Measurements from ENCODE around the gene SNED1.

The SNED1 gene

GRCh38 chr2:241067501-241068135, 69.2 kb downstream of the SNED1 start:
- DNase-seq (ENCODE audit: low read depth in 3 of 3) = no peak

DNA sequence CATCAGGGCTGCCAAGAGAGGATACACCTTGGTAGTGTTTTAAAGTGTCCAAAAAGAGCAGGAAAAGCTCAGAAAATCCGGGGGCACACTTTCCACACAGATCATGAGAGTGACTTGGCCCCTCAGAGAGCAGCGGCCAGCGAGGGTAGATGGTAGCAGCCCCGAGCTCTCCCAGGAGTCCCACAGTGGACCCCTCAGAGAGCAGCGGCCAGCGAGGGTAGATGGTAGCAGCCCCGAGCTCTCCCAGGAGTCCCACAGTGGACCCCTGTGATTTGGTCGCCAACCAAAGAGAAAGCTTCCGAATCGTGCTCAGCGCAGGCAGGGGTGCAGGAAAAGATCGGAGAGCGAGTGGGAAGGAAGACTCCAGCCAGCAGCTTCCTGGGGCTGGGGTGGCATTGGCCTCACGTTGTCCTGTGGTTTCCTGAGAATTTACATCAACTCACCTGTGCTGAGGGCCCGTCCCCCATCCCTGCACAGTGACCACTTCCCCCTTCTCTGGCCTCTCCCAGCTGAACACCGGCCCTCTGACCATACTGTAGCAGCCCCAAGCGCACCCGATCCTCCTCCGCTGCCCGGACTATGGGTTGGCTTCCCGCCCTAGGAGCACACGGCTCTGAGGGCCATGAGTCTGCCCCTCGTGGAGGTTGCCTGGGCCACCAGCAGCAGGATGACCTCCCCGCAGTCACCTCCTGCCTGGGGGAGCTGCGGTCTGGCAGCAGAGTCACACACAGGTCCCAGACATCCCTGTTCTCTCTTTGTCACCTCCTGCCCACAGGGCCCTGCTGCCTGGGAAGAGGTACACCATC, 69.9 kb downstream of the SNED1 start:
- DNase-seq (ENCODE audit: low read depth in 3 of 3) = no peak

DNA sequence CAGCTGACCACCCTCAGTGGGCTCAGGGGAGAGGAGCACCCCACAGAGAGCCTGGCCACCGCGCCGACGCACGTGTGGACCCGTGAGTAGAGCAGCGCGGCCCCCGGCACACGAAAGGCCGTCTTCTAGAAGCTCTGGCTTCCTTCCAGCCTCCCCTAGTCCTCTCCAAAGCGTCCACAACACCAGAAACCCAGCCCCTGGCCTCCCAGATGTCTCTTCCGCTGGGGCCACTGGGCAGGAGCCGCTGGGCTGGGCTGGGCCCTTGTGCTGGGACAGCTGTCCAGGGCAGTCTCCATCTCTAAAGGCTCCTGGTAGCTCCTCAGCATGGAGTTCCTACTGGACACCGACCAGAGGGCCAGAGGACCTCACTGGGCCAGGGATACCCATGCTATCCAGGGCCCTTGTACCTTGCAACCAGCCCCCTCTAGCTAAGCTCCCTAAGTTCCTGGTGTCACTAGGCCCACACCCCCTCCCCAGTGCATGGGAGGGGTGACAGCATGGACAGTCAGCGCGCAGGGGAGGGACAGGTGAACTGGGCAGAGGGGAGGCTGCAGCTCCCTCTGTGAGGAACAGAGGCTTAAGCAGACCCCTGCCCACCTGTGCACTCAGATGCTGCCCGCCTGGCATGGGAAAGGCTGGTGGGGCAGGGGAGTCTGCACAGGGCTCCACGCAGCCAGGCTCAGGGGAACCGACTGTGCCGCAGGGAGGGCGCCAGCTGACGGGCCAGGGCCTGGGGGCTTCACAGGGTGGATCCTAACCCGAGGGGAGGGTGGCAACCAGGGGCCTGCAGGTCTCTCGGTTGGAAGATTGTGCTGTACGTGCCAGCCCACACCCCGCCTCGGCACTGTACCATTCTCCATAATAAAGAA, 70.8 kb downstream of the SNED1 start:
- no peak for DNase-seq (ENCODE audit: low read depth in 3 of 3)

DNA sequence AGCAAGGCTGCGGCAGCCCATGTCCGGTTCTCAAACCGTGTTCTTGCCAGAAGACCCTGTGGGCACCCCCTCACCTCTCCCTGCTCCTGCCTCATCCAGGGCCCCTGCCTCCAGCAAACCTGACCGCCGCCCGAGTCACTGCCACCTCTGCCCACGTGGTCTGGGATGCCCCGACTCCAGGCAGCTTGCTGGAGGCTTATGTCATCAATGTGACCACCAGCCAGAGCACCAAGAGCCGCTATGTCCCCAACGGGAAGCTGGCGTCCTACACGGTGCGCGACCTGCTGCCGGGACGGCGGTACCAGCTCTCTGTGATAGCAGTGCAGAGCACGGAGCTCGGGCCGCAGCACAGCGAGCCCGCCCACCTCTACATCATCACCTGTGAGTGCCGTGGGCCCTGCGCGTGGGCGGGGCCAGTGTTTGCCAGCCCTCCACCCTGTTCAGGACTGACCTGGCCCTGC, 71.4 kb downstream of the SNED1 start:
- DNase-seq (ENCODE audit: low read depth in 3 of 3) = no peak

GRCh38 chr2:241070361-241070760, 71.9 kb downstream of the SNED1 start:
- DNase-seq (ENCODE audit: low read depth in 3 of 3) = no peak

DNA sequence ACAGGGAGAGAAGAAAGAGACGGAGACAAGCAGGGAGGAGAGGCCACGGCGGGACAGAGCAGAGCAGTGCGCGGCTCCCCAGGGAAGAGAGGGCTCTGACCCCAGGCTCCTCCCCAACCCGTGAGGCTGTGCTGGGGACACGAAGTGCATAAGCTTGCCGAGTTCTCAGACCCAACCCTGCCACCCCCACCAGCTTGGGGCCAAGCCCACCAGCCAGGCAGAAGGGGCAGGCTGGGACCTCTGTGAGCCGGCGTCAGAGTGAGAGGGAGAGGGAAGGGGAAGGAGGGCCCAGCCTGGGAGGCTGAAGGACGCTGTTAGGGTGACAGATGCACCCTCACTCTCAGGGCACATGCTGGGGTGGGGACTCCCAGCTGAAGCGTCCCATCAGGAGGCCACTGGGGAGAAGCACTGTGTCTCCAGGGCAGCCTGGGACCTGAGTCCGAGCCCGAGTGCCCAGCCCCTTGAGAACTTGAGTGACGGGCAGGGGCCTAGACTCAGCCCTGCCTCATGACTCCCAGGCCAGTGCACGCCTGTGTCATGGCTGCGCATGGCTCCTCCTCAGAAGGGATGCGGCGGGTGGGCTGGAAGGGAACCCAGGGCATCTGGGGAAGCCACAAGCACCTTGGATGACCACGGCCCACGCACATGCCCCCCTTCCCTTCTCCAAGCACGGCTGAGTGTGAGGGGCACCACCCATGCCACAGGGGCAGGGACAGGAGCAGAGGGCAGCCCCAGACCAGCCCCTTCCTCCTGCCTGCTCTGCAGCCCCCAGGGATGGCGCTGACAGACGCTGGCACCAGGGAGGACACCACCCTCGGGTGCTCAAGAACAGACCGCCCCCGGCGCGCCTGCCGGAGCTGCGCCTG, 72.6 kb downstream of the SNED1 start:
- no peak for DNase-seq (ENCODE audit: low read depth in 3 of 3)

DNA sequence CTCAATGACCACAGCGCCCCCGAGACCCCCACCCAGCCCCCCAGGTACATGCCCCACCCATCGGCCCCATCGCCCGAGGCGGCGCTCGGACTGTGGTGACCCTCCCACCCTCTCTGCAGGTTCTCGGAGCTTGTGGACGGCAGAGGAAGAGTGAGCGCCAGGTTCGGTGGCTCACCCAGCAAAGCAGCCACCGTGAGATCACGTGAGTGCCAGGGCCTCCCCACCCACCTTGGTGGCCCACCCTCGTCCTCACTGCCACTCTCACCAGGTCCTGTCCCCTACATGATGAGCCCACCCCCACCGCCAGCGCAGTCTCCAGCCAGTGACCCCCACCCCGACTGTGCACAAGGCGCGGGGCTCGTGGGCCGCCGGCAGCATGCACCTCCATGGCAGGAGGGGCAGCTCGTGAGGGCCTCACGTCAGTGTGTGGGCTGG, 73.3 kb downstream of the SNED1 start:
- no peak for DNase-seq (ENCODE audit: low read depth in 3 of 3)

- no peak for DNase-seq (ENCODE audit: low read depth in 3 of 3)
These were observed 73.7 kb downstream of the SNED1 start for GRCh38 chr2:241072151-241072550.

DNA sequence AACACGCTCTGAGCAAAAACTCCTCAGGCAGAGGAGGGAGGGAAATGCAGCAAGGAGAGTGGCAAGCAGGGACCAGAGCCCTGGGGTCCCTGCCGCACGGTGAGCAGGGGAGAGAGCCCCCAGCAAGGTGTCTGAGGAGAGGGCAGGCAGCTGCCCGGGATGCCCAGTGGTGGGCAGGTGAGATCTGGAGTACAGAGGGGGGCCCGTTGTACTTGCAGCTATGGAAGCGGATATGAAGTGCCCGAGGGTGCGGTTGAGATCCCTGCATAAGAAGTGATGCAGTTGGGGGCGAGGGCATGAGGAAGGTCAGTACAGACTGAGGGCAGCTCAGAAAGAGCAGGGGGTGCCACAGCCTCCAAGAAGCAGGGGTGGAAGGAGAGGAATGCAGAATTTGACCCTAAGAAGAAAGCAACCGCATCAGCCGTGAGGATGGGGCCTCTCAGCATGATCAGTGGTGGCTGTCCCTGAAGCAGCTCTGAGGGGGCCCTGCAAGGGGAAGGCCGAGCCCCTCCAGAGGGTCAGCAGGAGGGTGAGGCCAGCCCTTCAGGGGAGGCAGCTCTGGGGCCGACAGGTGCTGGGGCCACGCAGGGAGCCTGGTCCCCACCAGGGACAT, 74.2 kb downstream of the SNED1 start:
- DNase-seq (ENCODE audit: low read depth in 3 of 3) = no peak

DNA sequence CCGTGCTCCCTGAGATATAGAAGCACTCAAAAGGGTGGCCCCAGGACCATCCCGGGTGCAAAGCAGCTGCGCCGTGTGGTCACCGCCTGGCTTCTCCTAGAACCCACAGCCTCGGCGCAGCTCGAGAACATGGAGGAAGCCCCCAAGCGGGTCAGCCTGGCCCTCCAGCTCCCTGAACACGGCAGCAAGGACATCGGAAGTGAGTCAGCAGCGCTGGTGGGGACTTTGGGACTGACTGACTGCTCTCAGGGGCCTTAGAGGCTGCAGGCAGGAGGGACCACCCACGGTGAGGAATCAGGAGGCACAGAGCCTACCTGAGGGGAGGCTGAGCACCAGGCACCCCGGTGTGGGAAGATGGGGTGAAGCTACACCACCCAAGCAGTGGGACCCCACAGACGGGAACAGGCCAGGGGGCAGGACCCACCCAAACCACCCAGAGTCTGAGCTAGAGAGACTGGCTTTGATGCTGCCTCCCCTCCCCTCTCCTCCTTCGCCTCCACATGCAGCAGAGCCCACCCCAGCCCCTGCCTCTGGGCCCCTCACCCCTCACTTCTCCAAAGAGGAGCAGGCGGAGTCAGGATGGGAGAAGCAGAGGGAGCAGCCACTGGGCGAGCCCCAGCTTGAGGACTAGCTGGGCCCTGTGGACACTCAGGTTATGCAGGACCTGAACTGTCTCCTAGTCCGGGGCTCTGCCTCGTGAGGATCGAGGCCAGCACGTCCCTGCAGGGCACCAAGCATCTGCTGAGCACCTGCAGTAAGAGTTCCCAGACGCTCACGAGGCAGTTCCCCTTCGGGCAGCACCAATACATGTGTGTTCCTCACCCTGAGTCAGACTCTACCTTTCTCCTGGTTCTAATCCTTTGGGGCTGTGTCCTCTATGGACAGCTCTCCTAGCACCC, 75.0 kb downstream of the SNED1 start:
- DNase-seq (ENCODE audit: low read depth in 3 of 3) = no peak

GRCh38 chr2:241074065-241074818, 75.8 kb downstream of the SNED1 start:
- no peak for DNase-seq (ENCODE audit: low read depth in 3 of 3)

GRCh38 chr2:241074901-241075540, 76.6 kb downstream of the SNED1 start:
- DNase-seq (ENCODE audit: low read depth in 3 of 3) = no peak

- no peak for DNase-seq (ENCODE audit: low read depth in 3 of 3)
These were observed 82.2 kb downstream of the SNED1 start for GRCh38 chr2:241080405-241081189.

GRCh38 chr2:241081190-241081642, 82.8 kb downstream of the SNED1 start:
- DNase-seq (ENCODE audit: low read depth in 3 of 3) = no peak

- DNase-seq (ENCODE audit: low read depth in 3 of 3) = no peak
These were observed 83.4 kb downstream of the SNED1 start for GRCh38 chr2:241081643-241082340.

DNA sequence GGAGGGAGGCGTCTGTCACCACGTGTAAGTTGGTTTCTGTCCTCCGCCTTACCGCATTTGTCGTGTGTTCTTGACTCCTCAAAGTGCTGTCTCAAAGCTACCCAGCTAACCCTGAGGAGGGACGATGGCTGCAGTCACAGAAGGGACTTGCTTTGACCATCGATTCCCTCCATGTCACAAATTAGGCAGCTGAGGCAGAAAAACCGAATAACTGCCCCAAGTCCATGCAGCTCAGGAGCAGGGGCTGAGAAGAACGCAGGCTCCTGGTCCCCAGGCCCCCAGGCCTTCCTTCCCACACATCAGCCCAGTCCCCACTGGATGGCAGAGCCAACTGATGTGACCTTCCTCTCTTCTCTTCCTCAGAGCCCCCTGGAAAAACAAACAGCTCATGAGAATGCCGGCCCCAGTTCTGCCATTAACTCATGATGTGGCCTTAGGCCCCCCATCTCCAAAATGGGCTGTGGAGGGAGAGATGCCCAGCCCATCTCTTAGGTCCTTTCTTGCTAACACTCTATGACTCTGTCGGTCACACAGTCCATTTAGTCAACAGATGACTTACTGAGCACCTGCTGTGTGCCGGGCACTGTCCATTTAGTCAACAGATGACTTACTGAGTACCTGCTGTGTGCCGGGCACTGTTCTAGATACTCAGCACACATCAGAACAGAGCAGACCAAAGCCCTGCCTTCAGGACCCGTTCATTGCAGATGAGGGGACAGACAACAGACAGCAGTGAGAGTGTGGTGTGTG, 84.1 kb downstream of the SNED1 start:
- DNase-seq (ENCODE audit: low read depth in 3 of 3) = no peak

- no peak for DNase-seq (ENCODE audit: low read depth in 3 of 3)
These were observed 84.6 kb downstream of the SNED1 start for GRCh38 chr2:241083091-241083415.

Measured in stimulated activated CD4-positive, alpha-beta T cell treated with anti-CD3 and anti-CD28 coated beads, TNF-alpha, amount 100 ng/mL, for 4 hours (primary cell).